ENCODE measurements around the gene EHD3. TPM values are rescaled to one million over a fixed set of nuclear protein-coding genes. Genes with fewer than 3 reads are reported as not detected.

Gene EHD3
- total and polyA plus RNA-seq, 2 of the 13 experiments (the other 11 are each of a cell fraction or from before 2014, with no cell fraction given) = 0.20 to 0.69 TPM

GRCh38 chr2:31302940-31303563, 69.1 kb downstream of the EHD3 start (continued):
- TF ChIP-seq RERE (CRISPR knock-in tag; IDR thresholded peaks at IDR 0.05; ENCODE audit: low read depth) = no peak

GRCh38 chr2:31304816-31305215, 70.9 kb downstream of the EHD3 start:
- no peak for ATAC-seq
- no peak overlapping the region for H3K4me3 ChIP-seq (replicated peaks in 1 of 3; ENCODE audit: insufficient read depth in 1 of 3, low read depth in 2 of 3, low read length in 3 of 3)
- POLR2A ChIA-PET = no interaction called here
- no TSS peak for BruUV-seq (replicated peaks)
- H2AFZ ChIP-seq (ENCODE audit: low read length) = no peak overlapping the region
- no peak for FAIRE-seq
- TF ChIP-seq SMC3 (IDR thresholded peaks at IDR 0.05; ENCODE audit: low read length) (no peak), NFKBIZ (CRISPR knock-in tag; IDR thresholded peaks at IDR 0.05) (no peak), MTF2 (CRISPR knock-in tag; IDR thresholded peaks at IDR 0.05; ENCODE audit: borderline replicate concordance) (no peak), ZBTB7B (CRISPR knock-in tag; IDR thresholded peaks at IDR 0.05) (no peak), ZSCAN30 (CRISPR knock-in tag; IDR thresholded peaks at IDR 0.05) (no peak), ZNF747 (CRISPR knock-in tag; IDR thresholded peaks at IDR 0.05; ENCODE audit: borderline replicate concordance) (no peak), SMAD3 (CRISPR knock-in tag; IDR thresholded peaks at IDR 0.05) (no peak), PHB2 (IDR thresholded peaks at IDR 0.05; ENCODE audit: partially characterized antibody) (no peak)
- H4K20me1 ChIP-seq (ENCODE audit: insufficient read depth, low read length) = no peaks in the 10 kb centered on the region
- H3K9ac ChIP-seq (ENCODE audit: insufficient read depth, low read depth, low read length) = no peak overlapping the region
- H3K4me1 ChIP-seq (ENCODE audit: insufficient read depth, low read length) = no peaks in the 10 kb centered on the region
- H3K79me2 ChIP-seq (ENCODE audit: insufficient read depth, low read length) = no peaks in the 10 kb centered on the region
- DNase-seq (ENCODE audit: low spot score) = no peak
- no peak overlapping the region for H3K27ac ChIP-seq (ENCODE audit: extremely low read length, insufficient read depth, low read length)
- in situ Hi-C loops (cut with HindIII; ENCODE audit: extremely low pct_ligation_motif_present, low pct_unique_long_range_greater_than_20kb) = no loop called here
- CTCF ChIA-PET (ENCODE audit: low intra/inter-chr PET ratio, low total read pairs) = no interaction called here
- H3K4me2 ChIP-seq (ENCODE audit: low read depth, low read length) = no peak overlapping the region
- no peaks in the 10 kb centered on the region for H3K36me3 ChIP-seq (replicated peaks in 1 of 2; ENCODE audit: control insufficient read depth in 1 of 2, insufficient read depth in 2 of 2, low read length in 2 of 2)
- 0% methylated on average over 2 of the region's 2 CpGs for WGBS (ENCODE audit: low lambda C conversion rate)
- no peaks in the 10 kb centered on the region for H3K9me3 ChIP-seq (ENCODE audit: low read length)
- intact Hi-C loops (cut with micrococcal nuclease; ENCODE audit: unreplicated experiment) = no loop called here
- H3K27me3 ChIP-seq (ENCODE audit: control insufficient read depth in 1 of 2, insufficient read depth in 2 of 2, low read length in 2 of 2) = no peaks in the 10 kb centered on the region

All from HepG2 (cell line).